Panc1 (cell line): ENCODE measurements around the gene SGSH. TPM values are rescaled to one million over a fixed set of nuclear protein-coding genes. Genes with fewer than 3 reads are reported as not detected.
A peak's percentile ranks its signal among the peaks of the same experiment; 100 is the strongest.

ENCODE experiments used
- ATAC-seq: fragments of 200-7000 bp; cut with Tn5 transposase; 2 replicates; pipeline ENCODE4 v1.9.1; 2020; ENCODE audit warnings: mild to moderate bottlenecking, moderate library complexity
- BruUV-seq: library from RNA; stranded (reverse); fragments of 400-500 nt; replicated peaks from 2 replicates; lab custom pipeline; 2021; lab: Mats Ljungman, UMichigan
- CTCF ChIA-PET: fragments of 300-600 bp; sonication (Branson Sonifier 250); formaldehyde crosslinking; loops from one replicate; lab custom pipeline; 2022; ENCODE audit warnings: antibody characterized with exemption; lab: Charles Lee
- POLR2A ChIA-PET: fragments of 300-600 bp; sonication (Branson Sonifier 250); formaldehyde crosslinking; loops from one replicate; lab custom pipeline; 2022; ENCODE audit warnings: antibody characterized with exemption; lab: Charles Lee
- DNase-seq: peaks from one replicate; pipeline ENCODE4 v3.0.0-alpha.2; 2010; ENCODE audit warnings: low read depth, low spot score
- H3K27ac ChIP-seq: 2 replicates; pipeline ENCODE4 v1.5.1; 2011; ENCODE audit warnings: mild to moderate bottlenecking, low read length, inconsistent platforms
- H3K27me3 ChIP-seq: fragments of 200-500 bp; sonication (Bioruptor generic); 2 replicates; pipeline ENCODE4 v1.6.0; 2014; ENCODE audit warnings: low read length, inconsistent platforms; ENCODE audit not compliant: control insufficient read depth, insufficient read depth
- H3K36me3 ChIP-seq: fragments of 200-500 bp; sonication (Bioruptor generic); 2 replicates; pipeline ENCODE4 v1.5.1; 2014; ENCODE audit warnings: inconsistent platforms, mild to moderate bottlenecking, low read length, moderate library complexity; ENCODE audit not compliant: control insufficient read depth, insufficient read depth
- H3K4me1 ChIP-seq: 2 replicates; pipeline ENCODE4 v1.5.1; 2011; ENCODE audit warnings: inconsistent platforms, mild to moderate bottlenecking, low read length, moderate library complexity; ENCODE audit not compliant: control insufficient read depth, insufficient read depth
- H3K4me3 ChIP-seq, 2 experiments: 2 replicates each; pipeline ENCODE4 v1.5.1; 2011 to 2012; ENCODE audit warnings: low read depth in 2 of 2, low read length in 2 of 2, mild to moderate bottlenecking in 2 of 2, inconsistent platforms in 1 of 2, moderate library complexity in 1 of 2
- H3K9me3 ChIP-seq: fragments of 200-500 bp; sonication (Bioruptor generic); 2 replicates; pipeline ENCODE4 v1.5.1; 2014; ENCODE audit warnings: low read depth, mild to moderate bottlenecking, inconsistent platforms, low read length, moderate library complexity; ENCODE audit not compliant: control insufficient read depth, insufficient read depth
- CTCF ChIP-seq: fragments of 450-650 bp; IDR thresholded peaks from 2 replicates; pipeline ENCODE4 v1.5.1; 2017; ENCODE audit warnings: mild to moderate bottlenecking
- POLR2AphosphoS5 ChIP-seq: IDR thresholded peaks from 2 replicates; pipeline ENCODE4 v1.6.1; 2012; ENCODE audit warnings: mild to moderate bottlenecking, low read depth, low read length, moderate library complexity
- REST ChIP-seq, 2 experiments: IDR thresholded peaks; 2 replicates each; pipeline ENCODE4 v1.6.1; 2011 to 2012; ENCODE audit warnings: low read depth in 2 of 2, control low read depth in 1 of 2, low read length in 1 of 2, mild to moderate bottlenecking in 1 of 2, moderate library complexity in 1 of 2; ENCODE audit not compliant: insufficient read depth in 1 of 2
- SIN3A ChIP-seq: IDR thresholded peaks from 2 replicates; pipeline ENCODE4 v1.6.1; 2012; ENCODE audit warnings: low read depth, mild to moderate bottlenecking, low read length, moderate library complexity, borderline replicate concordance; ENCODE audit not compliant: insufficient read depth
- TCF7L2 ChIP-seq: IDR thresholded peaks from 2 replicates; pipeline ENCODE4 v1.6.1; 2011; ENCODE audit warnings: mild to moderate bottlenecking, low read depth, low read length, inconsistent platforms
- in situ Hi-C: cut with HindIII; loops from 2 replicates; pipeline ENCODE4 v1.10.0; 2016; ENCODE audit warnings: low sequenced_read_pairs, low pct_unique_long_range_greater_than_20kb
- intact Hi-C: fragments of 100-400 bp; cut with micrococcal nuclease; formaldehyde crosslinking; loops from one replicate; pipeline ENCODE4 v1.10.0; 2022; ENCODE audit not compliant: unreplicated experiment
- total RNA-seq: library from RNA; stranded (reverse); gene quantifications from one replicate; pipeline ENCODE4 v1.2.1, GENCODE V29; 2021; ENCODE audit not compliant: unreplicated experiment

SGSH gene
- total RNA-seq, 1 experiment from 2014 or later = 70.2 TPM

GRCh38 chr17:80196652-80197051 is 23.5 kb downstream of the SGSH start:
- Histone ChIP-seq H3K36me3 (no peaks in the 10 kb centered on the region), H3K27ac (no peak overlapping the region), H3K27me3 (no peaks in the 10 kb centered on the region), H3K9me3 (no peaks in the 10 kb centered on the region), H3K4me1 (0 out of 2 replicates have a peak, but pooled peaks cover 6% of the 10 kb centered on the region), H3K4me3 (no peak overlapping the region)
- ChIA-PET CTCF (interaction anchor here (0.6 kb wide), 1 partner anchor 45 kb away, joined by 3 read pairs; no protein-coding TSS in a partner anchor), POLR2A (no interaction called here)
- intact Hi-C loops (no loop called here), in situ Hi-C loops (no loop called here)
- no peak for DNase-seq
- TF ChIP-seq TCF7L2 = no peak
- TF ChIP-seq SIN3A = no peak
- TF ChIP-seq REST (IDR thresholded peaks at IDR 0.05; ENCODE audit: insufficient read depth in 1 of 2, low read depth in 2 of 2, low read length in 1 of 2) = no peak
- no peak for TF ChIP-seq POLR2AphosphoS5
- no peak for TF ChIP-seq CTCF
- 0 out of 2 replicates have a peak, but pooled peaks have one; percentile 2 for ATAC-seq
- no TSS peak for BruUV-seq

- no TSS peak for BruUV-seq
- no peaks in the 10 kb centered on the region for H3K36me3 ChIP-seq
- in situ Hi-C loops = no loop called here
- no peak overlapping the region for H3K27ac ChIP-seq
- intact Hi-C loops = no loop called here
- POLR2A ChIA-PET = no interaction called here
- H3K4me3 ChIP-seq = no peak overlapping the region
- CTCF ChIA-PET = interaction anchor here (0.5 to 0.8 kb wide), 3 partner anchors 11 to 102 kb away, joined by 3 to 8 read pairs (median 3); no protein-coding TSS in a partner anchor
- TF ChIP-seq TCF7L2 (no peak), SIN3A (no peak), CTCF (peak; percentile 98)
- ATAC-seq (0 out of 2 replicates have a peak, but pooled peaks have one; percentile 40), DNase-seq (peak; percentile 30)
- 0 out of 2 replicates have a peak, but pooled peaks cover 6% of the 10 kb centered on the region for H3K4me1 ChIP-seq
- H3K27me3 ChIP-seq = no peaks in the 10 kb centered on the region
- no peaks in the 10 kb centered on the region for H3K9me3 ChIP-seq
These were observed 24.2 kb downstream of the SGSH start for GRCh38 chr17:80195671-80196529.
